Measurements from ENCODE around the gene ERP44.

ERP44 gene

DNA sequence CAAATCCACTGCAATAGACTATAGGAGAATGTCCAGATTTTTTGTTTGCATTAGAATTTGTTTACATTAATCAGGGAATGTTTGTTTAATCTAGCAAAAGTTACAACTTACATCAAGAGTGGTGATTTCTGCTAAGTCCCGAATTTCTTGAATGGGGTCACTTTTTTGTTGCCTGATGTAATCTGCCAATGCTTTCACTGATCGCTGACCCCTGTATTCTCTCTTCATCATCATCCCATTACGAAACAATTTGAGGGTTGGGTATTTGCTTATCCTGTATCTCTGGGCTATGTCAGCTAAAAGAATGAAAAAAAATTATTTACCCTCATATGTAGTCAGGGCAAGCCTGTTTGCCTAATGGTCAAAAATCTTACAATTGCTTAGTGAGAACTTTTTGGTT is 76.9 kb downstream of the ERP44 start:
- TF ChIP-seq, protein P1, sequence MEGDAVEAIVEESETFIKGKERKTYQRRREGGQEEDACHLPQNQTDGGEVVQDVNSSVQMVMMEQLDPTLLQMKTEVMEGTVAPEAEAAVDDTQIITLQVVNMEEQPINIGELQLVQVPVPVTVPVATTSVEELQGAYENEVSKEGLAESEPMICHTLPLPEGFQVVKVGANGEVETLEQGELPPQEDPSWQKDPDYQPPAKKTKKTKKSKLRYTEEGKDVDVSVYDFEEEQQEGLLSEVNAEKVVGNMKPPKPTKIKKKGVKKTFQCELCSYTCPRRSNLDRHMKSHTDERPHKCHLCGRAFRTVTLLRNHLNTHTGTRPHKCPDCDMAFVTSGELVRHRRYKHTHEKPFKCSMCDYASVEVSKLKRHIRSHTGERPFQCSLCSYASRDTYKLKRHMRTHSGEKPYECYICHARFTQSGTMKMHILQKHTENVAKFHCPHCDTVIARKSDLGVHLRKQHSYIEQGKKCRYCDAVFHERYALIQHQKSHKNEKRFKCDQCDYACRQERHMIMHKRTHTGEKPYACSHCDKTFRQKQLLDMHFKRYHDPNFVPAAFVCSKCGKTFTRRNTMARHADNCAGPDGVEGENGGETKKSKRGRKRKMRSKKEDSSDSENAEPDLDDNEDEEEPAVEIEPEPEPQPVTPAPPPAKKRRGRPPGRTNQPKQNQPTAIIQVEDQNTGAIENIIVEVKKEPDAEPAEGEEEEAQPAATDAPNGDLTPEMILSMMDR (IDR thresholded peaks at IDR 0.05; ENCODE audit: low read depth, low read length) = no peak
- H3K4me3 ChIP-seq (ENCODE audit: low read depth, low read length) = no peak overlapping the region

DNA sequence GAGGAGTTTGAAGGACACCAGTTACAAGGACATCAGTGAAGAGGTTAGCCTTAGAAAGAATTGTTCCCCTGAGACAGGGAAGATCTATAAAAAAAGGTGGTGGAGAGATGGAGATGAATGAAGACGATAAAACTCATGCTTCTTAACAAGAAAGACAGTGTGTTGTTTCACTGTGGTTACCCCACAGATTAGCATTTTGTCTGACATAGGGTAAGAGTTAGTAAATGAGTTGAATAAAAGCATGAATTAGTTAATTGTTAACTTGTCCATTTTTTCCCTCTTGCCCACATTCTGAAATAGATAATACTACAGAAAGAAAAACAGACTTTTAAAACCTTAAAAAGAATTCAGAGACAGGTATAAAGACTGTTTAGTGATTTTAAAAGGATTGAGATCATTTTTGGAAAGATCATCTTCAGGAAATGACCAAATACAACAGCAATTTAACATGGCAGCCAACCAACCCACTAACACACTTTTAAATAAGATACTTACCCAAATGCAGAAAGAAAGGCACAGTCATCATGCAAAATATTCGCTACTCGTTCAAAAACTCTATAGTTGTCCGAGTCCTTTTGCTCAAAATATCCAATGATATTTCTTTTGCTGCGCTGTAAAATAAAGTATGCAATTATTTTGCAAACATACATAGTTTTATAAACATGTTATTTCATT is 78.5 kb downstream of the ERP44 start:
- H3K4me3 ChIP-seq (ENCODE audit: low read depth, low read length) = no peak overlapping the region
- TF ChIP-seq, protein P1 (IDR thresholded peaks at IDR 0.05; ENCODE audit: low read depth, low read length) = no peak

DNA sequence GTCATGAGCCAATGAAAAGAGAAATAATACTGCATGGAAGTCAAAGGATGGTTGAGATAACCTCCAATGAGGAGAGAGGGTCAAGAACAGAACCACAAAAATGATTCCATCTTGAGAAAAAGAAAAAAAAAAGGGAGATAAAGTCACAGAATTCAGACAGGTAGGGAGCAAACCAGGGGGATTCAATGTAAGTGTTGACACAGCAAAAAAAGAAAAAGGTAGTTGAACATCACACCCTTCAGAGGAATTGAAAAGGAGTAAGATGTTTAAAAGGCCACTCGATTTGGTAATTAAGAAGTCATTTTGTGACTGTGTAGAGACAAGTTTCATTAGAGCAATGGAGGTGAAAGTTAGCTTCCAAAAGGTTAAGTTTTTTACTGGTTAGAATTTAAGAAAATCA is 79.3 kb downstream of the ERP44 start:
- H3K4me3 ChIP-seq (ENCODE audit: low read depth, low read length) = no peak overlapping the region
- TF ChIP-seq, protein P1 (IDR thresholded peaks at IDR 0.05; ENCODE audit: low read depth, low read length) = no peak

DNA sequence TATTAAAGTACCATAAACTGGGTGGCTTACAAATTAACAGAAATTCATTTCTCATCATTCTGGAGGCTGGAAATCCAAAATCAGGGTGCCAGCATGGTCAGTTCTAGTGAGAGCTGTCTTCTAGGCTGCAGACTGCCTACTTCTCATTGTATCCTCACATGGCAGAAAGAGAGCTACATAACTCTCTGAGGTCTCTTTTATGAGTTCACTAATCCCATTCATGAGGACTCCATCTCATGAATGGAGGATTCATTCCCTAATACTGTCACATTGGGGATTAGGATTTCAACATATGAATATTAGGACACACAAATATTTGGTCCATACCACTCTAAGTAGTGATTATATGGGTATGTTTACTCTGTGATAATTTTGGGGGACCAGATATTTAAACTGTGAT is 84.0 kb downstream of the ERP44 start:
- no peak overlapping the region for H3K4me3 ChIP-seq (ENCODE audit: low read depth, low read length)
- TF ChIP-seq, protein P1 (IDR thresholded peaks at IDR 0.05; ENCODE audit: low read depth, low read length) = no peak

DNA sequence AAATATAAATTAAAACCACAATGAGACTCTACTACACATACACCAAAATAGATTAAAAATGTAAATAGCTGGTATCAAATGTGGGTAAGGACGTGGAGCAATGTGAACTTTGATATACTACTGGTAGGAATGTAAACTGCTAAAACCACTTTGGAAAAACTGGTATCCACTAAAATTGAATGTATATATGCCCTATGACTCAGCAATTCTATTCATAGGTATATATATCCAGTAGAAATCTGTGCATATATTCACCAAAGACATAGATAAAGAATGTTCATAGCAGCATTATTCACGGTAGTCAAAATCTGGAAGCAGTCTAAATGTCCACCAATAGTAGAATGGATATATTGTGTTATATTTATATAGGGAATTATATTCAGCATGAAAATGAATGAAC is 85.2 kb downstream of the ERP44 start:
- TF ChIP-seq, protein P1 (IDR thresholded peaks at IDR 0.05; ENCODE audit: low read depth, low read length) = no peak
- no peak overlapping the region for H3K4me3 ChIP-seq (ENCODE audit: low read depth, low read length)

DNA sequence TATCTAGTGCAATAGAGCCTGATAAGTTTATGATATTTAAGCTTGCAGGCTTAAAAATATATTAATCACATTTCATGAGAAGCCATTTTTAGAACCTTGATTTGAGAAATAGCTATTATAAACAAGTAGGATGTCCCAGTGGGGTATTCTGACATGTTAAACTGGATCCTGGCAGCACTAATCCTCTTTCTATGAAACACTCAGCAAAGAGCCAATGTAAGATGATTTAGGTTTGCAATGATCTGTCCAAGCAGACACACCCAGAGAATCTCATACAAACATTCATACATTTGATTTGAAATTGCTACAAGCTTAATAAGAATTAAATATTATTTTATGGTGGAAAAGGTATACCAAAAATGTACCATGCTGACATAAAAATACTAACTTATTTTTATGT is 86.5 kb downstream of the ERP44 start:
- TF ChIP-seq, protein P1 (IDR thresholded peaks at IDR 0.05; ENCODE audit: low read depth, low read length) = no peak
- no peak overlapping the region for H3K4me3 ChIP-seq (ENCODE audit: low read depth, low read length)

DNA sequence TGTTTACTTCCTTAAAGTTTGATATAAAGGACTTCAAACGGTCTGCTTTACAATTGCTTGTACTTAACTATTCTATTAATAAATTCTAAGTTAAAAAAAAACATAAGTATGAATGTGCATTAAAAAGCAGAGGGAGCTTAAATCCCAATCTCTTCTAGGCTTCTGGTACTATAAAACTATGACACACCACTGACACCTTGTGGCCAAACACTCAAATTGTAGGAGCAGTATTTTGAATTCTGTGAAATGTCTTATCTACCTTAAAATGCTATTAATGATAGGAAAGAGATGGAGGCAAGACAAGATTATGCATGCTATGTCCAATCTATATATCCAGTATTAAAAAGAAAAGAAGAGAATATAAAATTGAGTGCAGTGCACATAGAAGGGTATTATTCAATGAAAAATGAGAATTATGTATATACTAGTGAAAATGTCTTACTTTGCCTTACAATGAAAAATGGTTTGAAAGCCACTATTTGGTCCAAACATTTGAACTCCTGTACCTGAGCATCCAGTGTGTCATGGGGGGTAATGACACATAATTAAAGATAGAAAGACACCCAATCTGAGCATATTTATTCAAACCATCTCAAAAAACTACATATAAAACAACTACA is 87.6 kb downstream of the ERP44 start:
- H3K4me3 ChIP-seq (ENCODE audit: low read depth, low read length) = no peak overlapping the region
- TF ChIP-seq, protein P1 (IDR thresholded peaks at IDR 0.05; ENCODE audit: low read depth, low read length) = peak; percentile 21; the same call in 1 of the 2 replicates
